HL-60/S4 treated with phorbol 12-myristate 13-acetate at 8.2 ng/mL for 4 days and 3 days (cell line): Measurements from ENCODE around the gene TAGLN2.
"Not testable (repeated sequence)": the region's sequence is repeated elsewhere in the genome, so short reads cannot be mapped to it uniquely, and the experiment has no call there.

Experiments used
- in situ Hi-C: fragments of 300-500 bp; cut with MboI; formaldehyde crosslinking; loops from 2 replicates; pipeline ENCODE4 v1.15.0; 2022; ENCODE audit warnings: low sequenced_read_pairs

Gene TAGLN2

GRCh38 chr1:159906960-159907359 is 18.3 kb downstream of the TAGLN2 start:
- in situ Hi-C loops: no loop called here

- in situ Hi-C loops: not testable (repeated sequence)
These were observed 21.3 kb downstream of the TAGLN2 start for GRCh38 chr1:159904036-159904435.

GRCh38 chr1:159902541-159902940 is 22.8 kb downstream of the TAGLN2 start:
- in situ Hi-C loops: no loop called here

GRCh38 chr1:159900755-159901360 is 24.4 kb downstream of the TAGLN2 start:
- in situ Hi-C loops: no loop called here

- in situ Hi-C loops: no loop called here
These were observed 25.1 kb downstream of the TAGLN2 start, which contains the start of gene CFAP45 for GRCh38 chr1:159900086-159900680. CFAP45 (minus strand) TSS chr1:159900165; CDS start chr1:159900098, 67 bp downstream.

- in situ Hi-C loops: not testable (repeated sequence)
These were observed 25.7 kb downstream of the TAGLN2 start for GRCh38 chr1:159899634-159900033.

- in situ Hi-C loops: no loop called here
These were observed 26.8 kb downstream of the TAGLN2 start for GRCh38 chr1:159898527-159898926.

- in situ Hi-C loops: no loop called here
These were observed 27.3 kb downstream of the TAGLN2 start for GRCh38 chr1:159897962-159898361.

GRCh38 chr1:159896546-159896930 is 28.8 kb downstream of the TAGLN2 start:
- in situ Hi-C loops: no loop called here

- in situ Hi-C loops: no loop called here
These were observed 29.3 kb downstream of the TAGLN2 start for GRCh38 chr1:159895836-159896545.

- in situ Hi-C loops: no loop called here
These were observed 30.0 kb downstream of the TAGLN2 start for GRCh38 chr1:159895286-159895685.

- in situ Hi-C loops: loop anchor here (5.0 kb wide), 1 partner anchor 96 kb away; no protein-coding TSS in a partner anchor
These were observed 32.4 kb downstream of the TAGLN2 start for GRCh38 chr1:159892944-159893343.

- in situ Hi-C loops: loop anchor here (5.0 kb wide), 1 partner anchor 94 kb away; no protein-coding TSS in a partner anchor
These were observed 33.8 kb downstream of the TAGLN2 start for GRCh38 chr1:159891275-159892157.

- in situ Hi-C loops: loop anchor here (5.0 kb wide), 1 partner anchor 93 kb away; no protein-coding TSS in a partner anchor
These were observed 34.9 kb downstream of the TAGLN2 start for GRCh38 chr1:159890390-159890789.

GRCh38 chr1:159889821-159890252 is 35.5 kb downstream of the TAGLN2 start:
- in situ Hi-C loops: loop anchor here (5.0 kb wide), 1 partner anchor 93 kb away; no protein-coding TSS in a partner anchor

GRCh38 chr1:159889202-159889601 is 36.1 kb downstream of the TAGLN2 start:
- in situ Hi-C loops: no loop called here

GRCh38 chr1:159884296-159884695 is 41.0 kb downstream of the TAGLN2 start:
- in situ Hi-C loops: no loop called here

GRCh38 chr1:159883134-159883533 is 42.2 kb downstream of the TAGLN2 start:
- in situ Hi-C loops: no loop called here

GRCh38 chr1:159882527-159882862 is 42.8 kb downstream of the TAGLN2 start:
- in situ Hi-C loops: no loop called here

- in situ Hi-C loops: no loop called here
These were observed 43.4 kb downstream of the TAGLN2 start for GRCh38 chr1:159881622-159882526.
